ENCODE measurements around the gene BRK1.
"Not testable (repeated sequence)": the region's sequence is repeated elsewhere in the genome, so short reads cannot be mapped to it uniquely, and the experiment has no call there.

The BRK1 gene

DNA sequence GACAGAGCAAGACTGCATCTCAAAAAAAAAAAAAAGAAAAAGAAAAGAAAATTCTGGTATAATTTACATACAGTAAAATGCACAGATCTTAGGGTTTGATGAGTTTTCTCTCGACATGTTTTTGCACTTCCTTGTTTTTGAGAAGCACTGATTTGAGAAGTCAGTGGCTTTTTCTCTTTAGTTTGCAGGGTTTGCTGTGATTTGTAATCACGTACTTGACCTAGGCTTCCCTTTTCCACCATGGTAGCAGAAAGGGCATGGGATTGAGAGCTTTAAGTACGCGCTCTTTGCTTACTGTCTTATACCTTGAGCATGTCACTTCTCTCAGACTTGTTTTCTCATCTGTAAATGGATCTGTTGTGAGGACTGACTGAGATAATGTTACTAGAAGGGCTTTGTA lies 30.2 kb downstream of the BRK1 start:
- no peak for DNase-seq

DNA sequence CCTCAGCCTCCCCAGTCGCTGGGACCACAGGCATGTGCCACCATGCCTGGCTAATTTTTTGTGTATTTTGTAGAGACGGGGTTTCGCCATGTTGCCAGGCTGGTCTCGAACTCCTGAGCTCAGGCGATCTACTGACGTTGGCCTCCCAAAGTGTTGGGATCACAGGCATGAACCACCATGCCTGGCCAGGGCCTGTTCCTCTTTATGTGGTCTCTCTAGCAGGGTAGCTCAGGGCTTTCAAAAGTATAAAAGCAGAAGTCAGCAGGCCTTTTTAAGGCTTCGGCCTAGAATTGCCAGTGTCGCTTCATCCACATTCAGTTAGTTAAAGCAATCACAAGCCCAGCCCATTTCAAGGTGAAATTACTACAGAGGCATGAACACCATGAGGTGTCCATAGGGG lies 33.8 kb downstream of the BRK1 start:
- DNase-seq, result no peak

DNA sequence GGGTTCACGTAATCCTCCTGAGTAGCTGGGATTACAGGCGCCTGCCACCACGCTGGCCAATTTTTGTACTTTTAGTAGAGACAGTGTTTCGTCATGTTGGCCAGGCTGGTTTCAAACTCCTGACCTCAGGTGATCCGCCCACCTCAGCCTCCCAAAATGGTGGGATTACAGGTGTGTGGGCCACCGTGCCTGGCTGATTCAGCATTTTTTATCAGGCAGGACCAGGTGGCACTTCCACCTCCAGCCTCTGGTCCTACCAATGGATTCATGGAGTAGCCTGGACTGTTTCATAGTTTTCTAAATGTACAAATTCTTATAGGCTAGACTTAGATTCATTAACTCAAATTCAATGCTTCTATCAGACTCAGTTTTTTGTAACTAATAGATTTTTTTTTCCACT lies 35.5 kb downstream of the BRK1 start:
- no peak for DNase-seq

DNA sequence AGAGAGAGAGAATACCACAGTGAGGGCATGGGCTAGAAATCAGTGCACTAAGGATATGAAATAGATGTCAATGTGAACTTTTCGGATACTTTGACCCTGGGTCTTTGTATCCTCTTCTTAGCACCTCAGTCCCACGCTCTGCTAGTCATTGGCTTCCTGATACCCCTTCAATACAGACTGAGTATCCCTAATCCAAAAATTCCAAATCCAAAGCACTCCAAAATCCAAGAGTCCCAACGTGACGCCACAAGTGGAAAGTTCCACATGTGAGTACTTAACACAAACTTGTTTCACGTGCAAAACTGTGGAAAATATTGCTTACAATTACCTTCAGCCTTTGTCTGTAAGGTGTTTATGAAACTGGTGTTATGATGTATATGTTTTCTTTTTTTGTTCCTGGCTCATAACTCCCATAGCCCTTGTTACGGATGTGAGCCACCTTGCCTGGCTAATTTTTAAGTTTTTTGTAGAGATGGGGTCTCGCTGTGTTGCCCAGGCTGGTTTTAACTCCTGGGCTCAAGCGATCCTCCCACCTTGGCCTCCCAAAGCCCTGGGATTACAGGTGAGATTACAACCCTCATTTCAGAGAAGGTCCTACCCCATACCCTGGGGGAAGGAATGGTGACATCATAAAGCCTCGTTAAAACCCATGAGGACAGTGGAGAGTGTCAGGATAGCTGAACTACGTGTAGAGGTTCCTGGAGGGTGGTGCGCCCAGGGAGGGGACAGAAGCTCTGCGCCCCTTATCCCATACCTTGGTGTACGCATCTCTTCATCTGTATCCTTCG lies 39.1 kb downstream of the BRK1 start:
- no peak for DNase-seq

DNA sequence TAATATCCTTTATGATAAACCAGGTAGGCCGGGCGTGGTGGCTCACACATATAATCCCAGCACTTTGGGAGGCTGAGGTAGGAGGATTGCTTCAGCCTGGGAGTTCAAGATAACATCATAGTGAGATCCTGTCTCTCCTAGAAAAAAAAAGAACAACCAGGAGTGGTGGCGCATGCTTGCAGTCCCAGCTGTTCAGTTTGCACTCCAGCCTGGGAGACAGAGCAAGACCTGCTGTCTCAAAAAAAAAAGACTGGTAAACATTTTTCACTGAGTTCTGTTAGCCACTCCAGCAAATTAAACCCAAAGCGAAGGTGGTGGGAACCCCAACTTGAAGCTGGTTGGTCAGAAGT lies 39.6 kb downstream of the BRK1 start:
- no peak for DNase-seq

DNA sequence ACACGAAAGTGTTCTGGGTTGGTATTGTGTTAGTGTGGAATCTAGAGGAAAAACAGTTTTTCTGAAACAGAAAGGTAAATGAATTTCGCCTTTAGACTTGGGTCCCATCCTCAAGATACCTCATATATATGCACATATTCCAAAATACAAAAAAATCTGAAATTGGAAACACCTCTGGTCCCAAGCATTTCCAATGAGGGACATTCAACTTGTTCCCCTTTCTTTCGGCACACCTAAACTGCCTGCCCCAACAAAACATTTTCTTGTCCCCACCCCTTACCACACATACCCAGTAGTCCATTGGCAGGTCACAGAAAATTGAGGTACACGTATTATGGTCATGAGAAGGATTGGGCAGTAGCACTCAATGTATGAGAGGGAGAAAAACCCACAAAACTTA lies 40.2 kb downstream of the BRK1 start:
- DNase-seq, result no peak

DNA sequence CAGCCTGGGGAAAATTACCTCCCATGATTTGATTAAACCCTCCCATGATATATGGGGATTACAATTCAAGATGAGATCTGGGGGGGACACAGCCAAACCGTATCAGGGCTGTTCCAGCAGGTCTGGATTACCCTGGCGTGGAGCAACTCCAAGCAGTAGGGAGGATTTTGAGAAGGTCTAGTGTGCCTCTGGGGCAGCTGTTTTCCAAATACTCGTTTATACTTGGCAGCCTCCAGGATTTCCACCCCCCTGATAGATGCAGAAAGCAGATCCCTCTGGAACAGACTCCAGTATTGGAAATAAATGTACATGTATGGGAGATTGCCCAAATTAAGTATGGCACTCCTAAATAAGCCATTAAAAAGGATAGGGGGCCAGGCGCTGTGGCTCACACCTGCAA lies 41.6 kb downstream of the BRK1 start:
- no peak for DNase-seq

DNA sequence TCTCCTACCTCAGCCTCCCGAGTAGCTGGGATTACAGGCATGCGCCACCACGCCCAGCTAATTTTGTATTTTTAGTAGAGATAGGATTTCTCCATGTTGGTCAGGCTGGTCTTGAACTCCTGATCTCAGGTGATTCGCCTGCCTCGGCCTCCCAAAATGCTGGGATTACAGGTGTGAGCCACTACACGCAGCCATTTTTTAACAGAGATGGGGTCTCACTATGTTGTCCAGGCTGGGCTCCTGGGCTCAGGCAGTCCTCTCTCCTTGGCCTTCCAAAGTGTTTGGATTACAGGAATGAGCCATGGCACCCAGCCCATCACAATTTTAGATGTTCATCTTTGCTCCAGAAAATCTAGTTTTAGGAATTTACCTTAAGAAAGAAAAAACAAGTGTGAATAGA lies 43.1 kb downstream of the BRK1 start:
- not testable (repeated sequence) for DNase-seq

DNA sequence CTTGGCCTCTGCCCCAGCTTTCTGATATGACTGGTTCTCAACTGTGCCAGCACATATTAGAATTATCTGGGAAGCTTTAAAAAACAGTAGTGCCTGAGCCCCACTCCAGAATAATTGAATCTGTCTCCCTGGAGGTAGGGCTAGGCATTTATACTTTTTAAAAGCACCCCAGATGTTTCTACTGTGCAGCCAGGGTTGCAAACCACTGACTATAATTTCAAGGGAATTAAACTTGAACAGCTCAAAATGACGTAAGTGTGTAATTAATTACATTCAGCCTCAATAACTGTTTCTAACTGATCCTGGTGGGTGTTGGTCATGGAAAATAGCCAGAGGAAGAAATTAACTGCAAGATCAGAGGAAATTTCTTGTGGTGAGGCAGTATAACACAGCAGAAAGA lies 44.9 kb downstream of the BRK1 start:
- no peak for DNase-seq

DNA sequence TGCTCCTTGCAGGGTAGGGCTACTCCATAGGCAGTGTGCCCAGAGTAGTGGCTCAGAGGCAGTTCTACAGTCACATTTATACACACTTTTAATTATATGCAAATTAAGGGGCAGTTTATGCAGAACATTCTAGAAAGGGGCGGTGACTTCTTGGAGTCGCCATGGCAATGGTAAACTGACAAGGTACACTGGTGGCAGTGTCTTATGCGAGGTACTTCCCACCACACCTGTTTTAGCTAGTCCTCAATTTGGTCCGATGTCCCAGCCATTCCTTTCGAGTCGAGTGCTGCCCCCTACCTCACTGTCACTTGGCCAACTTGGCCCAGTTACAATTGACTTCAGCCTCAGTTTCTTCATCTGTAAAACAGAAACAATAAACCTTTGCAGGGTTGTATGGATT lies 45.5 kb downstream of the BRK1 start:
- no peak for DNase-seq

DNA sequence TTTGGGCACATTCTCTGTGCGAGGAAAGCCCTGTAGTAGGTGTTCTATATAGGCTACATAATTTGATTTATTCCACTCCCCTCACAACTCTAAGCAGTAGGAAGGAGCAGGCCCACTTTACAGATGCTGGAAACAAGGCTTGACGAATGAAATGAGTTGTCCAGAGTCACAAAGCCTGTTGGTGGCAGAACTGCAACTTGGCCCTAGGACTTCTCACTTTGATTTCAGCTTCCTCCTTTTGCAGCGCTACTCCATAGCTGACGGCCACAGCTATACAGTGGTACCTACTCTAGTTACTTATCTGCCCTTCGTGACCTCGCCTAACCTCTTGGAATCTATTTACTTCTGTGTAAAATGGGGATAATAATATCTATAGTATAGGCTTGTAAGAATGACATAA lies 46.7 kb downstream of the BRK1 start:
- no peak for DNase-seq

DNA sequence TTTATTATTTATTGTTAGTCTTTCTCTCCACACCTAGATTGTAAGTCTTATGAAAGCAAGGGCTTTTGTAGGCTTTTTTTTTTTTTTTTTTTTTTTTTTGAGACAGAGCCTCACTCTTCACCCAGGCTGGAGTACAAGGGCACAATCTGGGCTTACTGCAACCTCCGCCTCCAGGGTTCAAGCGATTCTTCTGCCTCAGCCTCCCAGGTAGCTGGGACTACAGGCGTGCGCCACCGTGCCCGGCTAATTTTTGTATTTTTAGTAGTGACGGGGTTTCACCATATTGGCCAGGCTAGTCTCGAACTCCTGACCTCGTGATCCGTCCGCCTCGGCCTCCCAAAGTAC lies 48.7 kb downstream of the BRK1 start:
- DNase-seq, result not testable (repeated sequence)

DNA sequence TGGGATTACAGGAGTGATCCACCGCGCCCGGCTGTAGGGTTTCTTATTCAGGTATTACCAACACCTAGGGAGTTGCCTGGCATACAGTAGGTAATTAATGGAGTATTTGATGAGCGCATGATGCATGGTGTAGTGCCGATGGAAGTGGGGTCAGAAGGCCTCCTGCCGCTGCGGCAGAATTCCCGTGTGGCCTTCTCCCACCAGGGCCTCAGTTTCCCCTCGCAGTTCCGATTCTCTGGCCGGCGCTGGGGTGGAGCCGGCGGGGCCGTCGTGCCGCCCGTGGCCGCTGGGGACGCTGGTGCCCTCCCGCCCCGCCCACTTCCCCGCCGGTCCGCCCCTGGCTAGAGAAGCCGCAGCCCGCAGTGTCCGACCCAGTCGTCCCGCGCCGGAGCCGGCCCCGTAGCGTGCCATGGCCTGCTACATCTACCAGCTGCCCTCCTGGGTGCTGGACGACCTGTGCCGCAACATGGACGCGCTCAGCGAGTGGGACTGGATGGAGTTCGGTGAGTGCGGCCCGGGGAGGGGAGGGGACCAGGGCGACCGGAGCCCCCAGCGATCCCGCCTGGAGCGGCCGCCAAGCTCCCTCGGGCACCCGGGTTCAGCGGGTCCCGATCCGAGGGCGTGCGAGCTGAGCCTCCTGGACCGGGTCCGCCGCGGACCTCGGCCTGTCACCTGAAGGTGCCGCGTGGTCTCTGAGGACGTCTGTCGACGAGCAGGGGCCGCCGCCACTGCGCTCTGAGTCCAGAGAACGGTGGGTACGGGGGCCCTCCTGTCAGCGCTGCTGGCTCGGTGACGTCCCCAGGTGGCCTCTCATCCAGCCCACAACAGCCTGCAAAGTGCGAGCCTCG lies 49.3 kb downstream of the BRK1 start, which contains the start of gene IRAK2:
TSS of gene IRAK2 (plus strand) at position 374 of the 848 bp plus-strand sequence. CDS start at position 410, 36 bp downstream.
- DNase-seq, result no peak

DNA sequence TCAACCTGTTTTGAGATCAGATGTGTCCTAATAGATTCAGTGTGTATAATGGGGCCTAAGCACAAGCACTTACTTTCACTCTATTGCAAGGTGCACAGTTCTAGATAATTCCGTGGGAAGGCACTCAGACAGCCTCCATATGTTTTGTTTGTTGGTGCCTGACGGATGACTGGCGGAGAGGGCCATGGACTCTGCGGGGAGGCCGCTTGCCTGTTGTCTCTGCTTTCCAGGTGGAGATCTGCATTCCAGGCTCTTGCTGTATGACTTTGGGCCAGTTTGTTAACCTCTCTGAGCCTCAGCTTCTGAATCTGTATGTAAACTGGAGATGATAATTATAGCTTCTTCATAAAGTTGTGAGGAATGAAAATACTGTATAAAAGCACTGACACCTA lies 50.7 kb downstream of the BRK1 start:
- DNase-seq, result no peak

DNA sequence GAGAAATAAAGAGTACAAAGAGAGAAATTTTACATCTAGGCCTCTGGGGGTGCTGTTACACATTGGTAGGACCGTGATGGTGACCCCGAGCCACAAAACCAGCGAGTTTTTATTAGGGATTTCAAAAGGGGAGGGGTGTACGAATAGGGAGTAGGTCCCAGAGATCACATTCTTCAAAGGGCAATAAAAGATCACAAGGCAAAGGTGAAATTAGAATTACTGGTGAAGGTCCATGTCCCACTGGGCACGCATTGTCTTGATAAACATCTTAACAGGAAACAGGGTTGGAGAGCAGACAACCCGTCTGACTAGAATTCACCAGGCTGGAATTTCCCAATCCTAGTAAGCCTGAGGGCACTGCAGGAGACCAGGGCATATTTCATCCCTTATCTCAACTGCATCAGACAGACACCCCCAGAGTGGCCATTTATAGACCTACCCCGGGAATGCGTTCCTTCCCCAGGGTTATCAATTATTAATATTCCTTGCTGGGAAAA lies 53.6 kb downstream of the BRK1 start:
- DNase-seq, result no peak

DNA sequence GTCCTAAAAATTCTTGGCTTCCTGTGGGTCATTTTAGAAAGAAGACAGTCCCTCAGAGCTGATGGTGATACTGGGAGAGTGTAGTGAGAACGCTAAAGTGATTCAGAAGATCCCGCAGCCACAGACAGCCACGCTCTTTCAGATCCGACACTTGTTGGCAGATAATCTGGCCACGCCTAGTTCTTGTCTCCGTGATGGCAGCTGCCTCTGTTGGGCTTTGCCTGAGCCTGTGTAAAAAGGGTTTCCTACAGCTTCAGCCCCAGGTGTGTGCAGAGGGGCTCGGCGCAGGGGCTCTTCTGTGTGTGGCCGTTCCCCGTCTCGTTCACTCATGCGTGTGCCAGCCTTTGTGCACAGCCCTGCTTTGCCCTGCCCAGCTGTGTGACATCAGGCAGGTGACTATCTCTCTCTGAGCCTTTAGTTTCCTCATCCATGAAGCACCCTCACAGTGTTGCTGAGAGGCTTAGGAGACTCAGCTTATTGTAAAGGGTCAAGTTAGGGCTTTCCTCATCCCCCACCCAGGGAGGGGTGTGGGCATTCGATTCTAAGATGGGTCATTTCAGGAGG lies 55.5 kb downstream of the BRK1 start:
- no peak for DNase-seq

DNA sequence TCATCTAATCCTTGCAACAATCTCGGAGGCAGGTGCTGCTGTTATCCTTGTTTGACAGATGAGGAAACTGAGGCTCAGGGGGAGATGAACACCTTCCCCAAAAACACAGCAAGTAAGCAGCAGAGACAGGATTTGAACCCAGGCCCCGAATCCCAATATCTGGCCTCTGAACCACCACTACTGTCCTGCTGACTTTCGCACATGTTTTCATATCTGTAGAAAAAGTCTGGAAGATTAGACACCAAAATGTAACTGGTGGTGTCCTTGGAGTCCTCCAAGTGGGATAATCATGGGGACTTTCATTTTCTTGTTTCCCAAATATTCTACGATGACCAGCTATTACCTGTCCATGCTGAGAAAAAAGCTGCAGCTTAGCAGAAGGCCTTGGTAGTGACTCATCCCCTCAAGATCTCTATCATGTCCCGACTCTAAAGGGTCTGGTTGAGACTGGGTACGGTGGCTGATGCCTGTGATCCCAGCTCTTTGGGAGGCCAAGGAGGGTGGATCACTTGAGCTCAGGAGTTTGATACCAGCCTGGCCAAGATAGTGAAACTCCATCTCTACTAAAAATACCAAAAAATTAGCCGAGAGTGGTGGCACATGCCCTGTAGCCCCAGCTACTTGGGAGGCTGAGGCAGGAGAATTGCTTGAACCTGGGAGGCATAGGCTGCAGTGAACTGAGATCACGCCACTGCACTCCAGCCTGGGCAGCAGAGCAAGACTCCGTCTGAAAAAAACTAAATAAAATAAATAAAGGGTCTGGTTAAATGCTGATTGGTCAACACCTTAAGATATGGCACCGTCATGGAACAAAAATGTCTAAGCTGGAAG lies 57.8 kb downstream of the BRK1 start:
- no peak for DNase-seq

DNA sequence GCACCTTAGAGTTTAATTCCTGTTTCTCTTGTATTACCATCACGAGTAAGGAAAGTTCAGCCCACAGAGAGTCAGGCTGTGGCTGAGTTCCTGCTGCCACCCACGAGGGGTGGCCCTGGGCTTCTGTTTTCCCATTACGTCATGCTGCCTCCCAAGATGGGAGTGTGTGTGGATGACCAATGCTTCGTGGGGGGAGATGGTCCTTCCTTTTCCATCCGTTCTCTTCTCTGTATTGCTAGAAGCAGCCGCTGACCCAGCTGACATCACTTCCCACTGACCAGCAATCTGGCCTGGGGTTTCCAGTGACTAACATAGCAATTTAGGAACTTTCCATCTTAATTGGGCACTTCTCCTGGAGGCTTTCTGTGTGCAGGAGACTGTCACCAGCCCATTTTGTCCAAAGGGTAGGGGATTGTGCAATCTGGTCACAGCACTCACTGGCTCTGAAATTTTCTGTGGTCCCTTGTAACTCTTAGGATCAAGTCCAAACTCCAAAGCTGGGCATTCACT lies 58.5 kb downstream of the BRK1 start:
- DNase-seq, result no peak

DNA sequence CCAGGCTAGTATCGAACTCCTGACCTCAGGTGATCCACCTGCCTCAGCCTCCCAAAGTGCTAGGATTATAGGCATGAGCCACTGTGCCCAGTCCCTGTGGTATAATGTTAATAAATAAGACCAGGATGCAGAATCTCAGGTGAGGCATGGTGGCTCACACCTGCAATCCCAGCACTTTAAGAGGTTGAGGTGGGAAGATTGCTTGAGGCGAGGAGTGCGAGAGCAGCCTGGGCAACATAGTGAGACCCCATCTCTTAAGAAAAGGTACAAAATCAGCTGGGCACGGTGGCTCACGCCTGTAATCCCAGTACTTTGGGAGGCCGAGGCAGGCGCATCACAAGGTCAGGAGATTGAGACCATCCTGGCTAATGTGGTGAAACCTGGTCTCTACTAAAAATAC lies 59.9 kb downstream of the BRK1 start:
- DNase-seq, result not testable (repeated sequence)

DNA sequence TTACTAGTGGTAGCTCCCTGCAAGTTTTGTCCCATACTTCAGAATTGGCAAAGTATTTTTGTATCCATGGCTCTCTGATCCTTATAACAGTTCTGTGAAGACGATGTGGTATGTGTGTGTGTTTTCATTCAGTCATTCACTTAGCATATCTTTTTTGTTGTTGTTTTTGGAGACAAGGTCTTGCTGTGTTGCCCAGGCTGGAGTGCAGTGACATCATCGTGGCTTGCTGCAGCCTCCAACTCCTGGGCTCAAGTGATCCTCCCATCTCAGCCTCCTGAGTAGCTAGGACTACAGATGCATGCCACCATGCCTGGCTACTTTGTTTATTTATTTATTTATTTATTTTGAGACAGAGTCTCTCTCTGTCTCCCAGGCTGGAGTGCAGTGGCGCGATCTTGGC lies 60.7 kb downstream of the BRK1 start:
- not testable (repeated sequence) for DNase-seq
